Measurements from ENCODE around the gene MDFI.

MDFI gene

GRCh38 chr6:41602864-41603608, 35.2 kb upstream of the MDFI start:
- H3K9me3 ChIP-seq (ENCODE audit: control extremely low read depth in 1 of 5, control insufficient read depth in 4 of 5, insufficient read depth in 2 of 5, low read depth in 1 of 5, low read length in 4 of 5): no peaks in the 10 kb centered on the region
- CTCF ChIA-PET: interaction anchor here (0.7 to 6.6 kb wide), 27 partner anchors 8 to 234 kb away, joined by 3 to 84 read pairs (median 6); no protein-coding TSS in a partner anchor
- no peaks in the 10 kb centered on the region for H3K27me3 ChIP-seq (replicated peaks in 2 of 5; ENCODE audit: control insufficient read depth in 4 of 5, insufficient read depth in 5 of 5, low read length in 4 of 5)
- H3K4me3 ChIP-seq (ENCODE audit: control insufficient read depth in 1 of 7, extremely low read depth in 1 of 7, insufficient read depth in 4 of 7, low read depth in 2 of 7, low read length in 6 of 7): peak overlapping the region in 5 of 7 experiments; percentile 2 to 54 (median 35)
- no peaks in the 10 kb centered on the region for H3K36me3 ChIP-seq (ENCODE audit: control insufficient read depth in 4 of 4, insufficient read depth in 4 of 4, low read length in 3 of 4)
- 26% methylated on average over 6 of the region's 20 CpGs for WGBS (ENCODE audit: insufficient coverage)
- H3K4me1 ChIP-seq (ENCODE audit: control extremely low read depth in 1 of 4, control insufficient read depth in 4 of 4, insufficient read depth in 4 of 4, low read length in 3 of 4): peaks cover 0 to 7% (median 5%) of the 10 kb centered on the region in 4 experiments
- POLR2A ChIA-PET: interaction anchor here (0.8 kb wide), 1 partner anchor 81 kb away, joined by 4 read pairs; no protein-coding TSS in a partner anchor
- DNase-seq: peak; percentile 89 to 92 (median 92)
- H3K27ac ChIP-seq (ENCODE audit: insufficient read depth in 1 of 2, low read depth in 1 of 2, low read length in 2 of 2, poor library complexity in 1 of 2, severe bottlenecking in 2 of 2): no peak overlapping the region

- DNase-seq: no peak
- no peaks in the 10 kb centered on the region for H3K27me3 ChIP-seq (replicated peaks in 2 of 5; ENCODE audit: control insufficient read depth in 4 of 5, insufficient read depth in 5 of 5, low read length in 4 of 5)
- no peak overlapping the region for H3K27ac ChIP-seq (ENCODE audit: insufficient read depth in 1 of 2, low read depth in 1 of 2, low read length in 2 of 2, poor library complexity in 1 of 2, severe bottlenecking in 2 of 2)
- 100% methylated on average over 3 of the region's 5 CpGs for WGBS (ENCODE audit: insufficient coverage)
- no peaks in the 10 kb centered on the region for H3K36me3 ChIP-seq (ENCODE audit: control insufficient read depth in 4 of 4, insufficient read depth in 4 of 4, low read length in 3 of 4)
- peaks cover 0 to 7% (median 5%) of the 10 kb centered on the region in 4 experiments for H3K4me1 ChIP-seq (ENCODE audit: control extremely low read depth in 1 of 4, control insufficient read depth in 4 of 4, insufficient read depth in 4 of 4, low read length in 3 of 4)
- no peaks in the 10 kb centered on the region for H3K9me3 ChIP-seq (ENCODE audit: control extremely low read depth in 1 of 5, control insufficient read depth in 4 of 5, insufficient read depth in 2 of 5, low read depth in 1 of 5, low read length in 4 of 5)
- POLR2A ChIA-PET: no interaction called here
- CTCF ChIA-PET: interaction anchor here (1.3 to 6.6 kb wide), 5 partner anchors 10 to 82 kb away, joined by 3 to 84 read pairs (median 19); no protein-coding TSS in a partner anchor
- H3K4me3 ChIP-seq (ENCODE audit: control insufficient read depth in 1 of 7, extremely low read depth in 1 of 7, insufficient read depth in 4 of 7, low read depth in 2 of 7, low read length in 6 of 7): no peak overlapping the region
These were observed 34.3 kb upstream of the MDFI start for GRCh38 chr6:41604006-41604405.

GRCh38 chr6:41605649-41606048, 32.6 kb upstream of the MDFI start:
- no peaks in the 10 kb centered on the region for H3K36me3 ChIP-seq (ENCODE audit: control insufficient read depth in 4 of 4, insufficient read depth in 4 of 4, low read length in 3 of 4)
- ChIA-PET CTCF (interaction anchor here (1.0 to 6.6 kb wide), 12 partner anchors 9 to 238 kb away, joined by 3 to 43 read pairs (median 4); no protein-coding TSS in a partner anchor), POLR2A (no interaction called here)
- H3K27me3 ChIP-seq (replicated peaks in 2 of 5; ENCODE audit: control insufficient read depth in 4 of 5, insufficient read depth in 5 of 5, low read length in 4 of 5): no peaks in the 10 kb centered on the region
- 93% methylated on average over 3 of the region's 3 CpGs for WGBS (ENCODE audit: insufficient coverage)
- no peaks in the 10 kb centered on the region for H3K9me3 ChIP-seq (ENCODE audit: control extremely low read depth in 1 of 5, control insufficient read depth in 4 of 5, insufficient read depth in 2 of 5, low read depth in 1 of 5, low read length in 4 of 5)
- no peak for DNase-seq
- no peak overlapping the region for H3K4me3 ChIP-seq (ENCODE audit: control insufficient read depth in 1 of 7, extremely low read depth in 1 of 7, insufficient read depth in 4 of 7, low read depth in 2 of 7, low read length in 6 of 7)
- no peak overlapping the region for H3K27ac ChIP-seq (ENCODE audit: insufficient read depth in 1 of 2, low read depth in 1 of 2, low read length in 2 of 2, poor library complexity in 1 of 2, severe bottlenecking in 2 of 2)
- peaks cover 0 to 7% (median 5%) of the 10 kb centered on the region in 4 experiments for H3K4me1 ChIP-seq (ENCODE audit: control extremely low read depth in 1 of 4, control insufficient read depth in 4 of 4, insufficient read depth in 4 of 4, low read length in 3 of 4)

- ChIA-PET CTCF (interaction anchor here (1.8 to 6.6 kb wide), 3 partner anchors 73 to 239 kb away, joined by 6 to 43 read pairs (median 10); no protein-coding TSS in a partner anchor), POLR2A (no interaction called here)
- WGBS (ENCODE audit: insufficient coverage): 100% methylated on average over 1 of the region's 5 CpGs
- H3K4me1 ChIP-seq (ENCODE audit: control extremely low read depth in 1 of 4, control insufficient read depth in 4 of 4, insufficient read depth in 4 of 4, low read length in 3 of 4): peaks cover 0 to 7% (median 5%) of the 10 kb centered on the region in 4 experiments
- no peak for DNase-seq
- H3K27ac ChIP-seq (ENCODE audit: insufficient read depth in 1 of 2, low read depth in 1 of 2, low read length in 2 of 2, poor library complexity in 1 of 2, severe bottlenecking in 2 of 2): no peak overlapping the region
- no peaks in the 10 kb centered on the region for H3K36me3 ChIP-seq (ENCODE audit: control insufficient read depth in 4 of 4, insufficient read depth in 4 of 4, low read length in 3 of 4)
- no peaks in the 10 kb centered on the region for H3K9me3 ChIP-seq (ENCODE audit: control extremely low read depth in 1 of 5, control insufficient read depth in 4 of 5, insufficient read depth in 2 of 5, low read depth in 1 of 5, low read length in 4 of 5)
- no peak overlapping the region for H3K4me3 ChIP-seq (ENCODE audit: control insufficient read depth in 1 of 7, extremely low read depth in 1 of 7, insufficient read depth in 4 of 7, low read depth in 2 of 7, low read length in 6 of 7)
- H3K27me3 ChIP-seq (replicated peaks in 2 of 5; ENCODE audit: control insufficient read depth in 4 of 5, insufficient read depth in 5 of 5, low read length in 4 of 5): no peaks in the 10 kb centered on the region
These were observed 31.2 kb upstream of the MDFI start for GRCh38 chr6:41607036-41607435.

GRCh38 chr6:41607736-41608135, 30.5 kb upstream of the MDFI start:
- no peak for DNase-seq
- H3K4me1 ChIP-seq (ENCODE audit: control extremely low read depth in 1 of 4, control insufficient read depth in 4 of 4, insufficient read depth in 4 of 4, low read length in 3 of 4): peaks cover 0 to 3% (median 3%) of the 10 kb centered on the region in 4 experiments
- ChIA-PET POLR2A (no interaction called here), CTCF (interaction anchor here (1.8 to 6.6 kb wide), 2 partner anchors 72 to 76 kb away, joined by 10 to 43 read pairs; no protein-coding TSS in a partner anchor)
- no peaks in the 10 kb centered on the region for H3K36me3 ChIP-seq (ENCODE audit: control insufficient read depth in 4 of 4, insufficient read depth in 4 of 4, low read length in 3 of 4)
- no peaks in the 10 kb centered on the region for H3K27me3 ChIP-seq (replicated peaks in 2 of 5; ENCODE audit: control insufficient read depth in 4 of 5, insufficient read depth in 5 of 5, low read length in 4 of 5)
- no peak overlapping the region for H3K27ac ChIP-seq (ENCODE audit: insufficient read depth in 1 of 2, low read depth in 1 of 2, low read length in 2 of 2, poor library complexity in 1 of 2, severe bottlenecking in 2 of 2)
- 100% methylated on average over 5 of the region's 9 CpGs for WGBS (ENCODE audit: insufficient coverage)
- H3K9me3 ChIP-seq (ENCODE audit: control extremely low read depth in 1 of 5, control insufficient read depth in 4 of 5, insufficient read depth in 2 of 5, low read depth in 1 of 5, low read length in 4 of 5): peaks cover 0 to 2% (median 0%) of the 10 kb centered on the region in 5 experiments
- H3K4me3 ChIP-seq (ENCODE audit: control insufficient read depth in 1 of 7, extremely low read depth in 1 of 7, insufficient read depth in 4 of 7, low read depth in 2 of 7, low read length in 6 of 7): no peak overlapping the region

GRCh38 chr6:41608443-41609151, 29.7 kb upstream of the MDFI start:
- H3K36me3 ChIP-seq (ENCODE audit: control insufficient read depth in 4 of 4, insufficient read depth in 4 of 4, low read length in 3 of 4): no peaks in the 10 kb centered on the region
- no peaks in the 10 kb centered on the region for H3K27me3 ChIP-seq (replicated peaks in 2 of 5; ENCODE audit: control insufficient read depth in 4 of 5, insufficient read depth in 5 of 5, low read length in 4 of 5)
- DNase-seq: no peak
- no peaks in the 10 kb centered on the region for H3K4me1 ChIP-seq (ENCODE audit: control extremely low read depth in 1 of 4, control insufficient read depth in 4 of 4, insufficient read depth in 4 of 4, low read length in 3 of 4)
- H3K27ac ChIP-seq (ENCODE audit: insufficient read depth in 1 of 2, low read depth in 1 of 2, low read length in 2 of 2, poor library complexity in 1 of 2, severe bottlenecking in 2 of 2): no peak overlapping the region
- 89% methylated on average over 10 of the region's 11 CpGs for WGBS (ENCODE audit: insufficient coverage)
- ChIA-PET POLR2A (interaction anchor here (0.6 kb wide), 1 partner anchor 16 kb away, joined by 4 read pairs; no protein-coding TSS in a partner anchor), CTCF (interaction anchor here (0.8 kb wide), 1 partner anchor 38 kb away, joined by 3 read pairs; no protein-coding TSS in a partner anchor)
- H3K4me3 ChIP-seq (ENCODE audit: control insufficient read depth in 1 of 7, extremely low read depth in 1 of 7, insufficient read depth in 4 of 7, low read depth in 2 of 7, low read length in 6 of 7): no peak overlapping the region
- peaks cover 0 to 2% (median 0%) of the 10 kb centered on the region in 5 experiments for H3K9me3 ChIP-seq (ENCODE audit: control extremely low read depth in 1 of 5, control insufficient read depth in 4 of 5, insufficient read depth in 2 of 5, low read depth in 1 of 5, low read length in 4 of 5)

Data from common myeloid progenitor, CD34-positive (primary cell).